Smooth muscle cell of trachea (primary cell): ENCODE results near the gene SLC9A5. TPM values are rescaled to one million over a fixed set of nuclear protein-coding genes. Genes with fewer than 3 reads are reported as not detected.

Experiments used
- total RNA-seq: library from RNA; depleted of rRNA; stranded (reverse); fragments of >200 nt; gene quantifications from 2 replicates; pipeline ENCODE4 v1.2.1, GENCODE V29; 2014

SLC9A5 gene
- 1.3 and 2.3 TPM in 2 replicates for total RNA-seq

DNA sequence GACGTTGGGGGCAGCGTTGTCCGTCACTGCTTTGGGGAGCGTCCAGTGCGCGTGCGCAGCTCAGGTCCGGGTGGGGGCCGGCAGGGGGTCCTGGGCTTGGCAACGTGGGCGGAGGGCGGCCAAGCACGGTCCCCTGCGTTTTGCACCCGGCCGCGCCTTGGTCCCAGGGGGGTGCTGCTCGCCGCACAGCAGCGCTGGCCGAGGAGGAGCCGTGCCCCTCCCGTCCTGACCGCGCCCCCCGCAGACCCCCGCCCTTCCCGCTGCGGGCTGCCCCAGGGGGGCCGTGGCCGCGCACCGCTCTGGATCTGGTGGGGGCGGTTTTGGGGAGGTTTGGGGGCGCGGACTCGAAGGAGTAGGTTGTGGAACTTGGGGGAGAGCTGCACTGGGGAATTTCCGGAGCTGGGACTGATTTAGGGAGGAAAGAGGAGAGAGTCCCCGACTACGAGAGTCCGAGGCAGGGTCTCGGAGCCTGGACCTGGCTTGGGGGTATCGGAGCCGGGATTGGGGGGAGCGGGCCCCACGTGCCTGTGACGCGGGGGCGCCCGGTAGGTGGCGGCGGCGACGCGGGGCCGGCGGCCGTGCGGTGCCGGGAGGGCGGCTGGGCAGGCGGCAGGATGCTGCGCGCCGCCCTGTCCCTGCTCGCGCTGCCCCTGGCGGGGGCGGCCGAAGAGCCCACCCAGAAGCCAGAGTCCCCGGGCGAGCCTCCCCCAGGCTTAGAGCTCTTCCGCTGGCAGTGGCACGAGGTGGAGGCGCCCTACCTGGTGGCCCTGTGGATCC, at the start of gene SLC9A5:
Gene SLC9A5 (plus strand): TSS at position 579 of the 777 bp plus-strand sequence. CDS start 36 bp downstream, at position 615.

DNA sequence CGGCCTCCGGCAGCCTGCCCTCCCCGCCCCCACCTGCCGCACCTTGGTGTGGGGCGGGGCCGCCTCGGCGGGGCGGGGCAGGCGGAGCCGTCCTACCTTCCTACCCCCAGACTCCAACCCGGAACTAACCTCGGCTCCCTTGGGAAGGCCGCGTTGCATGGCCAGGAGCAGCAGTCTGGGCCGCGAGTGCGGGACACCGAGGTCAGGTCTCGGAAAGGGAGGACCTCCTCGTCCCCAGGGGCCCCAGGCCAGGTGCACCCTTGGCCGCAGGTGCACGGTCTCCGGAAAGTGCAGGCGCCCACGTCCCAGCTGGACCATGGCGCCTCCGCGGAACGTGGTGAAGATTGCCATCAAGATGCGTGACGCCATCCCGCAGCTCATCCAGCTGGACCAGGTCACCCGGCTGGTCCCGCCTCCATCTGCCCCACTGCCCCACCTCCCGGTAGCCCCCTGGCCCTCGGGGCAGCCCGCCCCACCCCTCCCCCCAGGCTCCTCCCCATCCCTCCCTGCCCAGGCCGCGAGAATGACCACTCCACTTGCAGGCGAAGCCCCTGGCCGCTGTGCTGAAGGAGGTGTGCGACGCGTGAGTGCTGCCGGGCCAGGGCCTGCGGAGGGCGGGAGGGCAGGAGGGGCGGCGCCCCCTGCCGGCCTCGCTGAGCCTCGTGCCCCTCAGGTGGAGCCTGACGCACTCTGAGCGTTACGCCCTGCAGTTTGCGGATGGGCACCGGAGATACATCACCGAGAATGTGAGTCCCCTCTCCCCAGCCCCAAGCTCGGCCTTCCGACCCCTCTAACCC, 49.6 kb upstream of the SLC9A5 start, which contains the start of gene ELMO3:
Gene ELMO3 (plus strand): TSS at position 121 of the 797 bp plus-strand sequence. CDS start 196 bp downstream, at position 317.

DNA sequence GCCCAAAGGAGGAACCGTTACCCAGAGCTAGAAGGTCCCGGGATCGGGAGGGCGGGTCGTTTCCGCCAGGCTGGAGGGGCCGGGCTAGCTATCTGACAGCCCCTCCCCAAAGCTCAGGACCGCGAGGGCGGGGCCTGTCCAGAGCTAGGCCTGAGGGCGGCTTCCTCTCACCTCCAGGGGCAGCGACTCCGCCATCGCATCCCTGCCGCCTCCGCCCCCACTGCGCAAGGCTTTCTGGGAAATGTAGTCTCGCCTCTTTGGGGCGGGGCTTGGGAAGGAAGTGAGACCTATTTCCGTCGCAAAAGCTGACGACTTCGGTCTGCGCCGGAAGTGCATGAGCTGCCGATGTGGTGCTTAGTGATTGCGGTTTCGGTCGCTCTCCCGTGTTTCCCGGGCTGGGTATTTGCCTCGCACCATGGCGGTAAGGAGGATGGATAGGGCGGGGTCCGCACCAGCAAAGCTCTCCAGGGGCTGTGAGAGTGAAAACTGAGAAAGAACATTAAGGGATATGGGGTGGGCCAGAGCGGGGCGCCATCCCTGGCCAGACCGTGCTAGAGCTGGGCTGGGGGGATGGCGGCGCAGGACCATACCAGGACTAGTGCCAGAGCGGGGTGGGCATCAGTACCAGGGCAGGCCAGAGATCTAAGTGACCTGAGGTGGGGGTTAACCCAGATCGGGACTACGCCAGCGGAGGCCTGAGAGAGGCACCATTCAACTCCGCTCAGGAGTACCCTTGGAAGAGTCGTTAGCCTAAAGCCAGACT, 21.8 kb upstream of the SLC9A5 start, which contains the start of gene TMEM208:
Gene TMEM208 (plus strand): TSS at position 327 of the 763 bp plus-strand sequence. CDS start 89 bp downstream, at position 416.

GRCh38 chr16:67247192-67248072, 1.3 kb upstream of the SLC9A5 start, which contains the start of gene FHOD1:
Gene FHOD1, minus strand, starts transcription at chr16:67247481. Its CDS starts 71 bp downstream, at chr16:67247410.

GRCh38 chr16:67279296-67280089, 30.7 kb downstream of the SLC9A5 start, which contains the start of gene PLEKHG4:
Gene PLEKHG4, plus strand, starts transcription at chr16:67279532. Its CDS starts 513 bp downstream, at chr16:67280045.

Other genes starting within 250 kb of the SLC9A5 start
- gene CBFB, start 219.8 kb upstream of the SLC9A5 start, total RNA-seq: 53.4 and 89.9 TPM in 2 replicates
- 16.0 and 19.4 TPM in 2 replicates for gene PHAF1, start 139.0 kb upstream of the SLC9A5 start, total RNA-seq
- gene B3GNT9, start 98.0 kb upstream of the SLC9A5 start, total RNA-seq: 55.6 and 102 TPM in 2 replicates
- gene TRADD, start 89.1 kb upstream of the SLC9A5 start, total RNA-seq: 25.3 and 35.1 TPM in 2 replicates
- 21.7 and 26.3 TPM in 2 replicates for gene FBXL8, start 89.0 kb upstream of the SLC9A5 start, total RNA-seq
- gene HSF4, start 84.2 kb upstream of the SLC9A5 start, total RNA-seq: 12.9 and 50.4 TPM in 2 replicates
- 12.8 and 18.5 TPM in 2 replicates for gene NOL3, start 78.4 kb upstream of the SLC9A5 start, total RNA-seq
- gene MATCAP1, start 65.0 kb upstream of the SLC9A5 start, total RNA-seq: 20.8 and 24.9 TPM in 2 replicates
- 0.17 TPM in 1 of 2 replicates, not detected in the other for gene EXOC3L1, start 58.8 kb upstream of the SLC9A5 start, total RNA-seq
- gene E2F4, start 56.8 kb upstream of the SLC9A5 start, total RNA-seq: 51.5 and 63.2 TPM in 2 replicates
- 0.29 and 0.66 TPM in 2 replicates for gene ELMO3, start 49.8 kb upstream of the SLC9A5 start, total RNA-seq
- gene TMEM208, start 21.8 kb upstream of the SLC9A5 start, total RNA-seq: 32.6 and 42.9 TPM in 2 replicates
- gene FHOD1, start 1.5 kb upstream of the SLC9A5 start, total RNA-seq: 15.7 and 16.6 TPM in 2 replicates
- gene PLEKHG4, start 30.6 kb downstream of the SLC9A5 start, total RNA-seq: 29.2 and 55.1 TPM in 2 replicates
- gene KCTD19, start 77.8 kb downstream of the SLC9A5 start, total RNA-seq: 0.50 and 0.87 TPM in 2 replicates
- 0.50 and 0.73 TPM in 2 replicates for gene LRRC36, start 77.8 kb downstream of the SLC9A5 start, total RNA-seq
- 1.0 and 2.2 TPM in 2 replicates for gene TPPP3, start 144.5 kb downstream of the SLC9A5 start, total RNA-seq
- 9.9 and 10.9 TPM in 2 replicates for gene ZDHHC1, start 167.5 kb downstream of the SLC9A5 start, total RNA-seq
- 0.15 and 0.66 TPM in 2 replicates for gene HSD11B2, start 182.1 kb downstream of the SLC9A5 start, total RNA-seq
- 181 and 219 TPM in 2 replicates for gene ATP6V0D1, start 232.2 kb downstream of the SLC9A5 start, total RNA-seq
- not detected in 2 replicates for gene AGRP, start 234.6 kb downstream of the SLC9A5 start, total RNA-seq